Stimulated activated CD4-positive, alpha-beta T cell treated with anti-CD3 and anti-CD28 coated beads, Interleukin-1b, Interleukin-23, amount 100 ng/mL, for 48 hours (primary cell): ENCODE measurements around the gene NELL1.

ENCODE experiments used
- DNase-seq: peaks from one replicate; pipeline ENCODE4 v3.0.0-alpha.2; 2020

NELL1 gene

GRCh38 chr11:20668844-20669819 is at the start of gene NELL1:
TSS of gene NELL1 (plus strand) at chr11:20669586.
- DNase-seq, result no peak

GRCh38 chr11:20620988-20621387 is 48.4 kb upstream of the NELL1 start:
- DNase-seq, result no peak

DNA sequence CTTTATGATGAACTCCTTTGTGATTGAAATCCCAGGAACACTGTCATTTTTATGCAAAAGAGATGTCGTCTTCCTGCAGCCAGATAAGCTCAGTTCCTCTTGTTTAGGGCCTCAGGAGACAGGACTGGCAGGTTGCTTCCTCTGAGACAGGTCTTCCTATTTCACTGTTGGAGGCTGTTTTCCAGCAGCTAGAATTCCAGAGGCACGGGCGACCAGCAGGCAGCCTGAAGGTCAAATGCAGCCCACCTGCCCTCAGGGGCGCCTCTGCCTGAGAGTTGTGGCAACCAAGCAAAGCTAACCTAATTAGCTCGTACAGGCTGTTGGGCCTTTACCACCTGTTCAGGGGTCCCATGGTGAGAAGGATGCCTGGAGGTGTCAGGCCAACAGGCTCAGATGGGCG is 47.7 kb upstream of the NELL1 start:
- no peak for DNase-seq

- no peak for DNase-seq
Observed at GRCh38 chr11:20623252-20623651, 46.1 kb upstream of the NELL1 start.

DNA sequence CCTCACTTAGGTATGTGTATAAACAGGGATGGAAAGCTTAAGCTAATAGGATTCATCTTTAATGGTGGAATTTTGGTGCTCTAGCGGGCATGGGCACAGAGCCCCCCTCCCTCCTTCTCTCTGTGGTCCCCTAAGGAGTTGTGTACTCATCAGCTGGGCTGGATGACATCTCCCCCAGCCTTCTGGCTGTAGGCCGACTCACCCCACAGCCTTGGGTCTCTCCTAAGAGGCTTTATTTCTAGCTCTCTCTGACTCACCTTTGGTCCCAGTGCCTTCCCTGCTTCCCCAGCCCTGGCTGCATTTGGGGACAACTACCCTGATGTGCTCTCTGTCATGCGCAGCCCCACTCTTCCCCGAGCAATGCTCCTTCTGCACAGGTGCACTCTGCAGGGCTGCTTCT is 43.1 kb upstream of the NELL1 start:
- no peak for DNase-seq

- DNase-seq, result no peak
Observed at GRCh38 chr11:20627026-20627425, 42.4 kb upstream of the NELL1 start.

GRCh38 chr11:20627701-20628100 is 41.7 kb upstream of the NELL1 start:
- DNase-seq, result no peak

GRCh38 chr11:20631519-20632168 is 37.7 kb upstream of the NELL1 start:
- no peak for DNase-seq

DNA sequence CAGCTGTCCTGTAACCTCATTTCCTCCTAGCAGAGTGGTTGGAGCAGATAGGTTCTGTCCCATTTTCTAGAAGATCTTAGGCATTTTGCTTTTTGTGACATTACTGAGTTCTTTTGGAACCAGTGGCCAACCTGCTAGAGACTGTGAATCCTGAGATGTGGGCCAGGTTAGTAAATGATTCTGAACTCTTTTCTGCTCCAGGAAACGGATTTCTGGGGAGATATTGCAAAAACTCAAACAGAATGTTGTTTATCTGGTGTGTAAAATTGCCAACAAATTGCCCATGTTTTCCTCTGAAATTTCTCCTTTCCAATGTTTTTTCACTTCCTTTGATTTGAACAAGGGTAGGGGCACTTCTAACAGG is 37.2 kb upstream of the NELL1 start:
- DNase-seq, result no peak

DNA sequence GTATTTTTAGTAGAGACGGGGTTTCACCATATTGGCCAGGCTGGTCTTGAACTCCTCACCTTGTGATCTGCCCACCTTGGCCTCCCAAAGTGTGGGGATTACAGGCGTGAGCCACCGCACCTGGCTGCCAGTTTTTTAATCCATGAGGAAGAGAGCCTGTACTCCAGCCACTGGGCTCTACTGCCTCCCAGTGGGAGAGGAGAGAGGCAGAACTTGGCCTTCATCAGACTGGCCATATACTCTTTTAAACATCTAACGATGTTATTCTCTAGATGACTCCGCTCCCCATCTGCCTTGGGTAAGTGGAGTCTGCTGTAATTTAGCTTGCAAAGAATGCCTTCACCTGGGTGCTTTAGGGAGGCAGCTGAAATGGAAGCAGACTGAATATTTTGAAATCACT is 35.3 kb upstream of the NELL1 start:
- DNase-seq, result no peak

- DNase-seq, result no peak
Observed at GRCh38 chr11:20634781-20635180, 34.6 kb upstream of the NELL1 start.

DNA sequence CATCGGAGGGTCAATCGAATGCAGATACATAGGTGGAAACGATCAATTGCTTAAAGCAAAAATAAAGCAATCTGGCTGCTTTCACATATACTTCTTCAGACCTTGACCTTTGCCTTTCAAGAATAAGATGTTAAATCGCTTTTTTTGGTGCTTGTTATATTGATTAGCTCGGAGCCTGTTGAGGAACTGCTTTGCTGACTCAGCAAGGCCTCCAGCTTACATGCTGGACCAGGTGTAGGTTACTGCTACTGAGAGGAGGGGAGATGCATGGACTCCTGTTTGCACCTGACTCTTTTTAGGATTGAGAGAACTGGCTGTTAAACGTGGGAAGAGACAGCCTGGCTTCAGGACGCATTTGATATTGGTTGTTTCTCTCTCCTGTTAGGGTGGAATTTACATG is 31.3 kb upstream of the NELL1 start:
- no peak for DNase-seq

- DNase-seq, result no peak
Observed at GRCh38 chr11:20639688-20640087, 29.7 kb upstream of the NELL1 start.

DNA sequence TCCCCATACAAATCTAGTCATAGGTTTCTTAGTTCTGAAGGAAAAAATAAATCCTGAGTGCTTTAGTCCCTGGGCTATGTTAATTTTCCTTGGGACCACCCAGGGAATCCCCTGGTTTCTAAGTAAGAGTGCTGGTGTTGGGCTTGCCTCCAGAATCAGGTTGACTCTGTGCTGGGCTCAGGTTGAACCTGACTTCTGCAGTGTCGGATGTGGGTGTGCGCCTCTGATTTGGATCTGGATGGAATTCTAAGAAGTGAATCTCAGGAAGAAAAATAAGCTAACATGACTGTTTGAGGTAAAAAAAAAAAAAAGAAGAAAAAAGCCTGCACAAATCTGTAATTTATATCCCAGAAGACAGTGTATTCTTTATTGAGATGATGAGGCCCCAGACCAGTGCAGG is 29.0 kb upstream of the NELL1 start:
- DNase-seq, result no peak

DNA sequence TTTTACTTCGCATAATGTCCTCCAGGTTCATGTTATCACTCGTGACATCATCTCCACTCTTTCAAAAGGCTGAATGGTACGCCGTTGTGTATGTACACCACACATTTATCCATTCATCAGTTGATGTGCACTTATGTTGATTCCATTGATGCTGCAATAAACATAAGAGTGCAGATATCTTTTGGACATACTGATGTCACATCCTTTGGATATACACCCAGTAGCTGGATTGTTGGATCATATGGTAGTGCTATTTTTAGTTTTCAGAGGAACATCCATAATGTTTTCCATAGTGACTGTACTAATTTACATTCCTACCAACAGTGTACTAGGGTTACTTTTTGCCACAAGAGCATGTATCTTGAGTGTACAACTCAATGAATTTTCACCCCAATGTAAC is 25.0 kb upstream of the NELL1 start:
- DNase-seq, result no peak

- DNase-seq, result peak; percentile 9
Observed at GRCh38 chr11:20647976-20648565, 21.3 kb upstream of the NELL1 start.

DNA sequence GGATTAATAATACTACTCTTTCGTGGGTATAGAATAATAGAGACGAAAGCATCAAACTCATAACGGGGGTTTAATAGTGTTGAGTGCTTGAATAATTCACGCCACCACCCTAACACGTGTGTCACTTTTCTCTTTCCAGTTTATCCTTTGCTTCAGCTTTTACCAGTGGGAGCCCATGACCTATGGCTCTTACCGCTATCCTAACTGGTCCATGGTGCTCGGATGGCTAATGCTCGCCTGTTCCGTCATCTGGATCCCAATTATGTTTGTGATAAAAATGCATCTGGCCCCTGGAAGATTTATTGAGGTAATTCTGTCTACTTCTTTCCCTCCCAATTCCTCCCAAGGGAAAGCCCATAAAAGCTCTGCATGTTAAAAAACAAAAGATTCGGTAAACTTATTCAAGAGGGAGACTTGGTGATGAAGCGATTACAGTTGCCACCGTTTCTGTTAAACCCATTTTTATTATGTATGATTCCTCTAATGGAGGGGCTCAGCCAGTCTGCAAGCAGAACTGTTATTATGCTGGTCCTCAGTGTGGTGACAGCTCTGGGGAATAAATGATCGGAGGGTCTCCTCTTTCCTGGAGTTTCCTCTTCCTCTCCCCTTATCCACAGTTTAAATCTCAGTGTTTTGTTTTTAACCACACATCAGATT is 17.1 kb upstream of the NELL1 start:
- DNase-seq, result no peak

DNA sequence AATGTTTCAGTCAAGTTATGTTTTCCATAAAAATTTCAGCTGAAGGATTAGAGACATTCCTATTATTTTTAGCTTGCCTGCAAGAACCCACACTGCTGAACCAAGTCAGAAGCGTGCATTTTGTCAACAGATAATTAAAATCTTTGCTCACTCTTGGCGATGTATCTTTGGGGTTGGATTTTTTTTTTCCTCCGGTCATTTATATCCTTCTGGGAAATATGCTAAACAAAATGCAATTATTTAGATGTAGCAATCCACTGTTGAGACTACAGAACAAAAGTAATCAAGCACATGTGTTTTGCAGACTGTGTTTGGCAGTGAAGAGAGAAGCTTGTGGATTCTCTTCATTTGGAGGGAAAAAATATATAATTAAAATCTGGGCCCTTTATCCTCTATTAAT is 15.3 kb upstream of the NELL1 start:
- no peak for DNase-seq

- no peak for DNase-seq
Observed at GRCh38 chr11:20656901-20657300, 12.5 kb upstream of the NELL1 start.

DNA sequence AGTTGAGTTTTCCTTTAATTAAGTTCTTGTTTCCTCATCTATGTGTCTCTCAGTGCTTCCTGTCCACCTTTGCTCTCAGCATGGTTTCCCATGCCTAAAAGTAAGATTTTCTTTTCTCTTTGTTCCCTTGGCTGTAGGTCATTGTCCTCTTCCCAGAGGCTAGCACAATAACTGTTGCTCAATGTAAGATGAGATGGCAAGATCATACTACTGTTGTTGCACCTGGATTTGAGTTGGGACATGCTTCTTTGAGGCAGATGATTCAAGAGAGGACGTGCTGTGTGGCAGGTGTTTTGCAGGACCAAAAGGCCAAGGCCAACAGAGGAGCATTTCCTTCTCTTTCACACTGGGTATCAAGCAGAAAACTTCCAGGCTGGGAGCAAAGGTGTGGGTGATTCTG is 11.3 kb upstream of the NELL1 start:
- DNase-seq, result no peak

DNA sequence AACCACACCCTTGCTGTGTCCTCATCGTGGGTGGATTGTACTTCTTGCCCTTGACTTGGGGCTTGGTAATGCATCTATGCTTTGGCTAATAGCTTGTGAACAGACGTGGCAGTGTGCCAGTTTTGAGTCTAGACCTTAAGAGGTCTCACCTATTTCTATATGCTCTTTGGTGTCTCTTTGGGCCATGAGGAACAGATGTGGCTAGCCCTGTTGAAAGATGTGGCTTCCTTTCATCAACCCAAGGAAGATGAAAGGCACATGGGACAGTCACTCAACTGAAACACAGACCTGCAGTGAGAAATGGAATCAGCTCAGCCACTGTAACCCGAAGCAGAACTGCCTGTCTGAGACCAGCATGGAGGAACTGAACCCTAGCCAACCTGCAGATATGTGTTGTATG is 7.9 kb upstream of the NELL1 start:
- no peak for DNase-seq

DNA sequence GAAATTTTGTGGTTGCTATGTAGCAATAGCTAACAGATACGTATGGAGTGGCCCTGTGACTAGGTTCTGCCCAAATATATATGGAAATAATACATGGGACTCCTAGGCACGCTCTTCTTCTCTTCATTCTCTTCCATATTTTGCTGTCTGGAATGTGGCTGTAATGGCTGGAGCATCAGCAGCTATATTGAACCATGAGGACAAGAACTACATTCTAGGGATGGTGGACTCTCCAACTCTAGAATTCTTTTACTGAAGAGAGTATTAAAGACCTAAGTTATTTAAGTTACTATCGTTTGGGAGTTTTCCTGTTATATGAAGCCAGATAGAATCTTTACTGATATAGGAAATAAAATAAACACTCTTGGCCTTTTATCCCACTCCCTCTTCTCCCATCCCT is 7.5 kb upstream of the NELL1 start:
- DNase-seq, result no peak

DNA sequence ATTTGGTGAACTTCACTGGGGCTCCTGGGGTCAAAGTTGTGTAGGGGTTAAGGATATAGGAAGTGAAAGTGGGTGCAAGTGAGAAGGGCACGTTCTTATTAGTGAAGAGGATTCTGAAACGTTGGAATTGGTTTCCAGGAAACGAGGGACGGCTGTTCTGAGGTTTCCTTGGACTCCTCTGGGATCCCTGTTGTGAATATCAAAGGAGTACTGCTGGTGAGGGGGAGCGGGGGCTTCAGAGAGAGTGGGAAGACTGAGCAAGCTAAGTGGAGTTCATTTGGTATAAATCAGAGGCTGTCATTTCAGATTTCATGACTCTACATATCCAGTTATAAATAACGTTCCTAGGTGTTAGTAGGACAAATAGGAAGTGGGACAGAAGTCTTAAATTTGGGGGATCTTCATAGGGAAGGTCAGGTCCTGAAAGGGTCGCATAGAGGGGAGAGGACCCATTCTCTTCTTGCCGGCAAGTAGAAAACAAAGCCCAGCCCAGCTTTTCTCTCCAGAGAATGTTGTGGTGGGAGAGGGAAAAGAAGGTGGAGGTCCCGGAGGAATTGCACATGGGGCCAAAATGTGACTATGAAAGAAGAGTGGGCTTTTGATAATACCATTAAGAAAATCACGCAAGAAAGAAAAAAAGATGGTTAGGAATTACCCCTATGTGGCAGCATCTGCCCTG is 1.1 kb upstream of the NELL1 start:
- no peak for DNase-seq
